KOPT-K1 (cell line): Measurements from ENCODE around the gene HMCN1.
"Not testable (repeated sequence)": the region's sequence is repeated elsewhere in the genome, so short reads cannot be mapped to it uniquely, and the experiment has no call there.

Experiments
- H3K27ac ChIP-seq: fragments of 200-600 bp; sonication (generic); 2 replicates; pipeline ENCODE4 v1.5.1; 2016; ENCODE audit warnings: antibody characterized with exemption, mild to moderate bottlenecking, low read depth, low read length; ENCODE audit not compliant: poor library complexity, severe bottlenecking
- H3K36me3 ChIP-seq: fragments of 200-600 bp; sonication (generic); 2 replicates; pipeline ENCODE4 v1.5.1; 2017; ENCODE audit warnings: antibody characterized with exemption, mild to moderate bottlenecking, low read length, moderate library complexity; ENCODE audit not compliant: insufficient read depth
- H3K9me3 ChIP-seq: fragments of 200-600 bp; sonication (generic); 2 replicates; pipeline ENCODE4 v1.5.1; 2017; ENCODE audit warnings: antibody characterized with exemption, low read length, mild to moderate bottlenecking; ENCODE audit not compliant: insufficient read depth, poor library complexity, severe bottlenecking

Gene HMCN1

GRCh38 chr1:186194107-186194756 is 460.0 kb downstream of the HMCN1 start:
- no peaks in the 10 kb centered on the region for H3K36me3 ChIP-seq
- H3K9me3 ChIP-seq = peaks cover 6% of the 10 kb centered on the region
- H3K27ac ChIP-seq = no peak overlapping the region

DNA sequence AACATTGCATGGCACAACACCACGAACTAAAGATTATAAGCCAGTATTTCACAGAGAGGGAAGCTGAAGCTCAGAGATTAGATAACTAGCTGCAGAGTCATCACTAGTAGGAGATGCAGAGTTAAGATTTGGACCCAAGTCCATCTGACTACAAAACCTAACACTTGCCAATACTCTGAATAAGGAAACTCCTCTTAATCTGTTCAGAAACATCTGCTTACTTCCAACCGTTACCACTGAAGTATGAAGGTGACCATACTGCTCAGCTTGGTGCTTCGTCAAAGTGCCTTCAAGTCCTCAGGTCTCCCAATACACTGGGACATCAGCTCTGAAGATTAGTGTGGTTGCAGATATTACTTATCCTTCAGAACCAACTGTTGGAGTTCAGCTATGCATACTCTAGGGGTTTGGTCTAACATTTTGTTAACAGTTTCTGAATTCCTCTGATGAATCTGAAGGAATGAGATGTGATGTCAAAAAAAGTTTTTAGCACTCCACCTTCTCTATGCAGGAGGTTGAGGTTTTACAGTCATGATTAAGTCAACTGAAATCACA is 461.3 kb downstream of the HMCN1 start:
- Histone ChIP-seq H3K36me3 (no peaks in the 10 kb centered on the region), H3K9me3 (peaks cover 6% of the 10 kb centered on the region), H3K27ac (no peak overlapping the region)

- H3K9me3 ChIP-seq = no peaks in the 10 kb centered on the region
- no peaks in the 10 kb centered on the region for H3K36me3 ChIP-seq
Measured at GRCh38 chr1:186202271-186202764, 468.1 kb downstream of the HMCN1 start.

DNA sequence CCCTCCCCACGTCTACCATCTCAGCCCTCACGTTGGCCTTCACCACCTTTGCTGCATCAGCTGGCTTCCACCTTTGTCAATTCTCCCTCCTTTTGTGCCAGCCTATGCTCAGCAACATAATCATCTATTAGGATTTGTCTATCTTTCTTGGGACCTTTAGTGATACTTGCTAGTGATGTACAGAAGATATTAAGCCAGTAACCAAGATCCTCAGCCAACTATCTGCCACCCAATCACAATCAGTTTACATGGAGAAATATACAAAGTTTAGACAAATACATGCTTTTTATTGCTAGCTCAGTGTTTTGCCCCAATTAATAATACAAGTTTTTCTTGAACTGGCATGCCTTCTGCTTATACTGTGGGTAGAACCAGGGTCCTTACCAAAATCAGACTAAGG is 468.6 kb downstream of the HMCN1 start:
- Histone ChIP-seq H3K9me3 (no peaks in the 10 kb centered on the region), H3K36me3 (no peaks in the 10 kb centered on the region), H3K27ac (no peak overlapping the region)

More at GRCh38 chr1:186202271-186202764, 468.1 kb downstream of the HMCN1 start:
- no peak overlapping the region for H3K27ac ChIP-seq

DNA sequence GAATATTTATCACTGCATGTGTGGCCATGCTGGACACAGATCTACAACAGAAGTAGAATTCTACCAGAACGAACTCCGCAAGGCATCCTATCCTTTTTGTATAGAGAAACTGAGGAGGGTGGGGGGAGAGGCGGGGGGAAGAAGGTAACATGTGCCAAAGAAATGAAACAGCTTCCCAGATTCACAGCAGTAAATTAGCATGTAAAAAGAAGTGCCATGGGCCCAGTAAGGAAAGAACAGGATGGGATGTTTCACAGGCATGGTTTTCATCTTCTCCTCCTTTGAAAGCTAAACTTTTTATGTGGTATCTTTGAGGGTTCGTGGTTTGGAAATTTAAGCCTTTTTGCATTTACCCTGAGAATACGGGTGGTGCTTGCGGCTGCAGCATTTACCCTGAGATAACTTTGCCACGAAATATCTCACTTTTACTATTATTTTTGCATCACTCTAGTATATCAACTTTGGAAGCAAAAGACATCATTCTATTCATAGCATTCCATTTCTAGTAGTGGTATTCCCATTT is 471.9 kb downstream of the HMCN1 start:
- H3K27ac ChIP-seq = no peak overlapping the region
- H3K9me3 ChIP-seq = no peaks in the 10 kb centered on the region
- H3K36me3 ChIP-seq = no peaks in the 10 kb centered on the region

GRCh38 chr1:186207391-186208085 is 473.3 kb downstream of the HMCN1 start:
- Histone ChIP-seq H3K9me3 (no peaks in the 10 kb centered on the region), H3K27ac (no peak overlapping the region), H3K36me3 (no peaks in the 10 kb centered on the region)

GRCh38 chr1:186208405-186209129 is 474.4 kb downstream of the HMCN1 start:
- no peak overlapping the region for H3K27ac ChIP-seq
- H3K36me3 ChIP-seq = no peaks in the 10 kb centered on the region
- no peaks in the 10 kb centered on the region for H3K9me3 ChIP-seq

GRCh38 chr1:186210258-186210657 is 476.1 kb downstream of the HMCN1 start:
- H3K36me3 ChIP-seq = no peaks in the 10 kb centered on the region
- no peaks in the 10 kb centered on the region for H3K9me3 ChIP-seq
- H3K27ac ChIP-seq = no peak overlapping the region

- H3K36me3 ChIP-seq, H3K27ac ChIP-seq, H3K9me3 ChIP-seq: not testable (repeated sequence)
Measured at GRCh38 chr1:186211583-186211982, 477.4 kb downstream of the HMCN1 start.

DNA sequence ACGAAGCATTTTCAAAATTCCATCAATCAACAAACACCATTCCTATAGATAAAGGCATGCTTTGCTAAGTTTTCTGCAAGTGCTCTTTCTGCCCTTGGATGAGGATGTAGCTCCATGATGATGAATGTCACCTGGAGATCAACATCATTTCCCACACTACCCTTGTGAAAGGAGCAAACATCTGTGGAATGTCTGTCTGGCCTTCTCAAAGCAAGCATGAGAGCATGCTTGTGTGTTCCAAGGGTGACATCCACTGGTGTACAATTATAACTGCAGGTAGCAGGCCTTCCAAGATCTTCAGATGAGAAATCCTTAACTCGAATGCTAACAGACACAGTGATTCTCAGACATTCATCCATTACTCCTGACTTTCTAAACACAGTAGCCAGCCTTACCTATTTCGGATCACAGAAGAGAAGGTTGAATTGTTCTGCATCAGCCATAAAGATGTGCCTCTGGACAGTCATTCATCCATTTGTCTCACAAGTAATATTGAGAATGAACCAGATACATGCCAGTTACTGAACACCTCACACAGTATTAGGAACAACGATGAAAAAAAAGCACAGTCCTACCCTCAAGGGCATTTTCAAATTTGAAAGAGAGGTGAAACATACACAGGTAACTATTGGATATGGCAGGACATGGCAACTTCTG is 478.5 kb downstream of the HMCN1 start:
- Histone ChIP-seq H3K36me3 (no peaks in the 10 kb centered on the region), H3K27ac (no peak overlapping the region), H3K9me3 (no peaks in the 10 kb centered on the region)

DNA sequence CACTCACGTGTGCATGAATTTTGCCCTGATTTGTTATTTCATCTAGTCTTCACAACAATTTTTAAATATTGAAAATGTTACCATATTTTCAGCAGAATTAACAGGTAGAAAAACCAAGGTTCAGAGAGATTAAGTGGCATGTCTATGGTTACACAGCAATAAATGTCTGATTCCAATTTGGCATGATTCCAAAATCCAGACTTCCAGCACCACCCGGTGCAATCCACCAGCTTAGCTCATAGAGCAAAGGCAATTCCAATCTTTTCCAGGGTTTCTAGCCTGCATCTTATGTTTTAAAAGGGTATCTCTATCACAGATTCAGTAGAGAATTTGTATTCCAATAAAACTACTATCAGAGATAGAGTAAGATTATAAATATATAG is 479.0 kb downstream of the HMCN1 start:
- Histone ChIP-seq H3K36me3 (no peaks in the 10 kb centered on the region), H3K9me3 (no peaks in the 10 kb centered on the region), H3K27ac (no peak overlapping the region)

- Histone ChIP-seq H3K27ac (no peak overlapping the region), H3K9me3 (no peaks in the 10 kb centered on the region), H3K36me3 (no peaks in the 10 kb centered on the region)
Measured at GRCh38 chr1:186214791-186215190, 480.6 kb downstream of the HMCN1 start.

- H3K36me3 ChIP-seq = no peaks in the 10 kb centered on the region
- no peaks in the 10 kb centered on the region for H3K9me3 ChIP-seq
- no peak overlapping the region for H3K27ac ChIP-seq
Measured at GRCh38 chr1:186215636-186216035, 481.4 kb downstream of the HMCN1 start.

DNA sequence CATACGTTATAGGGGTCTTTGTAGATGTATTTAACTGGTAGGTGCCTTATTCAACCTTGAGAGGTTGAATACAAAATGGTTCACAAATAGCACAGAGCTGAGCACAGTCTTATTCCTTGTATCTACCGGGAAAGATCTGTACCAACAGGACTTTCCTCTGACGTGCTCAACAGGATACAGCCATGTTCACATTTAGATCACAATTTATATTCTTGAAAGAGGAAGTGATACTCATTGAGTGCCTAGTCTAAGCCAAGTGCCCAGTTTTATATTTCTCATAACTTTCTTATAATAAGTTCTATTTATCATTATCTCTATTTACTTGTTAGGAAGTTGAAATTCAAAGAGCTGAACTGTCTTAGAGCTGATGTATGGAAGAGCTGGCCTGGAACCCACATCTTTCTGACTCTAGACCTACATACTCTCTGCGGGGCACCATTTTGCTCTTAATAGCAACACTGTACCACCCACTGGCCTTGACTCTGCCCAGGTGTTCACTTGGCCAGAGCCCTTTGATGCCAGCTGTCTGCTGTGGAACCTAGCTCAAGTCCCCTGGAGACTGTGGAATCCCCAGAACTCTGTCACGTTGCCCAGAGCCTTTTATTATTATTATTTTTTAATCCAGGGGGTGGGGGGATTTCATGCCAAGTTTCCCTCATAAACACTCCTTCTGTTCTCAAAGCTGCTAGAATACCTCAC is 484.6 kb downstream of the HMCN1 start:
- Histone ChIP-seq H3K36me3 (no peaks in the 10 kb centered on the region), H3K9me3 (no peaks in the 10 kb centered on the region), H3K27ac (no peak overlapping the region)
